ENCODE measurements around the gene LTBP1.

DNA sequence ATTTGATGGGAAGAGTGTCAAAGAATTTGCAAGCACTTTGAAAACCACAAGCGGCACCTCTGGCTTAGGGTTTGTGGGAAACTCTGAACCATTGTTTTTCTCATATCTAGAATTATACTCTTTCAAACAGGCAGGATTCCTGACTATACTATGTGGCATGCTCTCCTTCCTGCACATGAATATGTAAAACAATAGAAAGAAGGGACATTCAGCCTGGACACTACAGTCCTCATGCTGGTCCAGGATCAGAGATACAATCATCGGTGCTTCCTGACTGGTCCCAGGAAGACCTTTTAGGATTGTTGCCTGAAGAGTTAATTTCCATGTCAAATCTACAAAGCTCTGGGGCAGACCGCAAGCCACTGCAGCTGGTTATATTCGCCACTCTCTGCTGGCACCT is 474.0 kb downstream of the LTBP1 start:
- TF ChIP-seq POLR2AphosphoS5 (IDR thresholded peaks at IDR 0.05; ENCODE audit: insufficient read depth in 1 of 2, low read depth in 1 of 2) = no peak
- TF ChIP-seq, protein P1, sequence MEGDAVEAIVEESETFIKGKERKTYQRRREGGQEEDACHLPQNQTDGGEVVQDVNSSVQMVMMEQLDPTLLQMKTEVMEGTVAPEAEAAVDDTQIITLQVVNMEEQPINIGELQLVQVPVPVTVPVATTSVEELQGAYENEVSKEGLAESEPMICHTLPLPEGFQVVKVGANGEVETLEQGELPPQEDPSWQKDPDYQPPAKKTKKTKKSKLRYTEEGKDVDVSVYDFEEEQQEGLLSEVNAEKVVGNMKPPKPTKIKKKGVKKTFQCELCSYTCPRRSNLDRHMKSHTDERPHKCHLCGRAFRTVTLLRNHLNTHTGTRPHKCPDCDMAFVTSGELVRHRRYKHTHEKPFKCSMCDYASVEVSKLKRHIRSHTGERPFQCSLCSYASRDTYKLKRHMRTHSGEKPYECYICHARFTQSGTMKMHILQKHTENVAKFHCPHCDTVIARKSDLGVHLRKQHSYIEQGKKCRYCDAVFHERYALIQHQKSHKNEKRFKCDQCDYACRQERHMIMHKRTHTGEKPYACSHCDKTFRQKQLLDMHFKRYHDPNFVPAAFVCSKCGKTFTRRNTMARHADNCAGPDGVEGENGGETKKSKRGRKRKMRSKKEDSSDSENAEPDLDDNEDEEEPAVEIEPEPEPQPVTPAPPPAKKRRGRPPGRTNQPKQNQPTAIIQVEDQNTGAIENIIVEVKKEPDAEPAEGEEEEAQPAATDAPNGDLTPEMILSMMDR (IDR thresholded peaks at IDR 0.05) = no peak
- TF ChIP-seq POLR2A (IDR thresholded peaks at IDR 0.05) = no peak

Data from vagina (tissue), 2 donors.